K562 (cell line): ENCODE data around the gene FRK.

Experiments used
- CBX5 ChIP-seq: IDR thresholded peaks from 2 replicates; pipeline ENCODE4 v1.6.1; 2014; ENCODE audit warnings: low read depth, borderline replicate concordance
- CEBPB ChIP-seq: fragments of 450-650 bp; IDR thresholded peaks from 2 replicates; pipeline ENCODE4 v1.6.1; 2016; ENCODE audit warnings: missing genetic modification characterization, missing compliant biosample characterization
- CTCF ChIP-seq, 3 experiments: IDR thresholded peaks in 2 of 3; conservative IDR thresholded peaks in 1 of 3; 2 replicates each; pipeline ENCODE4 v1.5.1; 2011 to 2012; ENCODE audit warnings: low read length in 3 of 3, mild to moderate bottlenecking in 3 of 3, control low read depth in 2 of 3, improper control_type of control experiment in 1 of 3, inconsistent platforms in 1 of 3, low read depth in 1 of 3, mixed read lengths in 1 of 3, moderate library complexity in 1 of 3; ENCODE audit not compliant: insufficient read depth in 2 of 3
- HMGXB4 ChIP-seq: sonication (generic); formaldehyde crosslinking; IDR thresholded peaks from 2 replicates; pipeline ENCODE4 v1.8.1; 2023; ENCODE audit warnings: mild to moderate bottlenecking, missing genetic modification reagents
- KLF6 ChIP-seq: fragments of 250-450 bp; sonication (Bioruptor Pico); IDR thresholded peaks from 2 replicates; pipeline ENCODE4 v1.4.0; 2020; ENCODE audit warnings: mild to moderate bottlenecking, moderate library complexity, borderline replicate concordance
- MBD2 ChIP-seq: sonication (generic); IDR thresholded peaks from 2 replicates; pipeline ENCODE4 v1.6.1; 2016; ENCODE audit warnings: low read depth, borderline replicate concordance
- PHF20 ChIP-seq: fragments of 450-650 bp; IDR thresholded peaks from 2 replicates; pipeline ENCODE4 v1.6.1; 2018; ENCODE audit not compliant: partially characterized antibody
- YY1 ChIP-seq, 3 experiments: IDR thresholded peaks; 2 replicates each; pipeline ENCODE4 v1.6.1; 2011; ENCODE audit warnings: low read length in 2 of 3, mild to moderate bottlenecking in 2 of 3, moderate library complexity in 2 of 3, borderline replicate concordance in 1 of 3, control low read depth in 1 of 3, low read depth in 1 of 3; ENCODE audit not compliant: insufficient read depth in 3 of 3, insufficient replicate concordance in 2 of 3, control insufficient read depth in 1 of 3, insufficient read length in 1 of 3; ENCODE audit errors: extremely low read depth in 1 of 3
- ZC3H4 ChIP-seq: sonication (generic); formaldehyde crosslinking; IDR thresholded peaks from 2 replicates; pipeline ENCODE4 v1.9.0; 2021; ENCODE audit warnings: missing genetic modification reagents, borderline replicate concordance
- ZNF318 ChIP-seq, 2 experiments: fragments of 450-650 bp; IDR thresholded peaks; 2 replicates each; pipeline ENCODE4 v1.6.1; 2016; ENCODE audit warnings: mild to moderate bottlenecking in 2 of 2, borderline replicate concordance in 1 of 2, low read depth in 1 of 2, moderate library complexity in 1 of 2

- no peak for TF ChIP-seq PHF20
- no peak for TF ChIP-seq ZC3H4
- no peak for TF ChIP-seq CTCF (IDR thresholded peaks at IDR 0.05 in 2 of 3, conservative IDR thresholded peaks at IDR 0.05 in 1 of 3; ENCODE audit: insufficient read depth in 2 of 3, low read depth in 1 of 3, low read length in 3 of 3)
- no peak for TF ChIP-seq CEBPB (tag)
- TF ChIP-seq CBX5, result no peak
- no peak for TF ChIP-seq HMGXB4 (CRISPR knock-in tag)
- no peak for TF ChIP-seq MBD2
- TF ChIP-seq YY1 (IDR thresholded peaks at IDR 0.05; ENCODE audit: borderline replicate concordance in 1 of 3, control insufficient read depth in 1 of 3, extremely low read depth in 1 of 3, insufficient read depth in 3 of 3, insufficient read length in 1 of 3, insufficient replicate concordance in 2 of 3, low read depth in 1 of 3, low read length in 2 of 3), result no peak
- no peak for TF ChIP-seq ZNF318 (IDR thresholded peaks at IDR 0.05; ENCODE audit: borderline replicate concordance in 1 of 2, low read depth in 1 of 2)
- TF ChIP-seq KLF6 (CRISPR knock-in tag), result no peak
Observed at GRCh38 chr6:116034327-116034726, 26.4 kb downstream of the FRK start.
